NCI-H128 (cell line): ENCODE measurements around the gene TPO.
"Not testable (repeated sequence)": the region's sequence is repeated elsewhere in the genome, so short reads cannot be mapped to it uniquely, and the experiment has no call there.

Experiments
- DNase-seq: peaks from one replicate; lab custom pipeline; 2025; ENCODE audit not compliant: unreplicated experiment; lab: John Stamatoyannopoulos, UW

The TPO gene

GRCh38 chr2:1482253-1482675 lies 69.0 kb downstream of the TPO start:
- DNase-seq = no peak

- no peak for DNase-seq
These were observed 69.7 kb downstream of the TPO start for GRCh38 chr2:1482981-1483380.

- no peak for DNase-seq
These were observed 70.3 kb downstream of the TPO start for GRCh38 chr2:1483551-1483950.

GRCh38 chr2:1484131-1484884 lies 71.0 kb downstream of the TPO start:
- no peak for DNase-seq

GRCh38 chr2:1486670-1487069 lies 73.4 kb downstream of the TPO start:
- no peak for DNase-seq

GRCh38 chr2:1487758-1488157 lies 74.5 kb downstream of the TPO start:
- DNase-seq = no peak

GRCh38 chr2:1488181-1488671 lies 75.0 kb downstream of the TPO start:
- no peak for DNase-seq

GRCh38 chr2:1488851-1489250 lies 75.6 kb downstream of the TPO start:
- no peak for DNase-seq

GRCh38 chr2:1489486-1489885 lies 76.2 kb downstream of the TPO start:
- no peak for DNase-seq

- DNase-seq = not testable (repeated sequence)
These were observed 77.1 kb downstream of the TPO start for GRCh38 chr2:1490381-1490780.

- DNase-seq = no peak
These were observed 78.5 kb downstream of the TPO start for GRCh38 chr2:1491751-1492150.

GRCh38 chr2:1492231-1492630 lies 79.0 kb downstream of the TPO start:
- DNase-seq = not testable (repeated sequence)

GRCh38 chr2:1492711-1493430 lies 79.6 kb downstream of the TPO start:
- DNase-seq = no peak

GRCh38 chr2:1493431-1494126 lies 80.3 kb downstream of the TPO start:
- no peak for DNase-seq

- no peak for DNase-seq
These were observed 81.0 kb downstream of the TPO start for GRCh38 chr2:1494257-1494656.

- DNase-seq = no peak
These were observed 81.6 kb downstream of the TPO start for GRCh38 chr2:1494906-1495305.

GRCh38 chr2:1495676-1496358 lies 82.6 kb downstream of the TPO start:
- DNase-seq = no peak

GRCh38 chr2:1496359-1496821 lies 83.1 kb downstream of the TPO start:
- DNase-seq = no peak

- DNase-seq = no peak
These were observed 83.9 kb downstream of the TPO start for GRCh38 chr2:1497122-1497611.

GRCh38 chr2:1498176-1498575 lies 84.9 kb downstream of the TPO start:
- DNase-seq = no peak
